ENCODE data around the gene CYP1A2. TPM values are rescaled to one million over a fixed set of nuclear protein-coding genes. Genes with fewer than 3 reads are reported as not detected.

Gene CYP1A2
- total and polyA plus RNA-seq, 9 of the 15 experiments (the other 6 are each of a cell fraction or from before 2014, with no cell fraction given) = not detected

DNA sequence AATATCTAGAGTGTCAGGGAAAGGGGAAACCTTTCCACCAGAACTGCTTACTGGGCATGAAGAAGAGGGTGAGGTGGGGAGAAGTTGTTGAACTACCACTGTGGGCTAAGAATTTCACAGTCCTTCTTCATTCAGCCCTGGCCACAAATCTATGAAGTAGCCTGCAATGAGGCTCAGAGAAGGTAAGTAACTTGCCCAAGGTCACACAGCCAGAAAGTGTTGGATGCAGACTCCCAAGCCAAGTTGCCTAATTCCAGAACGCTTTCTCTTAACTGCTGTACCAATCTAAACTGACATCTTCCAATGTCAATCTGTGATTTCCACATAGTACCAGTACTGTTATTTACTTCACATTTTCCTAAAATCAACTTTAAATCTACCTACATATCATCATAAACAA, 25.5 kb upstream of the CYP1A2 start:
- POLR2A ChIA-PET = interaction anchor here (0.6 kb wide), 1 partner anchor 729 kb away, joined by 4 read pairs; the partner anchor contains the start of gene PML
- Histone ChIP-seq H3K4me3 (no peak overlapping the region), H3K9me3 (replicated peaks; ENCODE audit: control insufficient read depth, insufficient read depth, low read depth, low read length) (no peaks in the 10 kb centered on the region), H4K20me1 (replicated peaks; ENCODE audit: control insufficient read depth, insufficient read depth, low read length) (no peaks in the 10 kb centered on the region), H3K9me1 (ENCODE audit: control insufficient read depth, insufficient read depth, low read length) (no peaks in the 10 kb centered on the region), H3K79me2 (ENCODE audit: control insufficient read depth, insufficient read depth, low read length) (no peaks in the 10 kb centered on the region), H3K4me2 (ENCODE audit: insufficient read depth, low read length) (no peak overlapping the region), H3K27me3 (ENCODE audit: control insufficient read depth in 2 of 2, insufficient read depth in 2 of 2, low read length in 2 of 2) (peaks cover 41 to 78% of the 10 kb centered on the region in 2 experiments), H3K27ac (ENCODE audit: extremely low read depth, low read depth, low read length) (no peak overlapping the region), H3K4me1 (replicated peaks in 1 of 2; ENCODE audit: control insufficient read depth in 2 of 2, insufficient read depth in 2 of 2, low read length in 2 of 2) (peaks cover 5 to 19% of the 10 kb centered on the region in 2 experiments; a peak in 2 of 5 replicates), H3K36me3 (ENCODE audit: control insufficient read depth, insufficient read depth, low read length) (no peaks in the 10 kb centered on the region), H2AFZ (ENCODE audit: low read depth, low read length) (no peak overlapping the region), H3K9ac (ENCODE audit: insufficient read depth in 1 of 2, low read depth in 2 of 2, low read length in 2 of 2) (no peak overlapping the region)
- BruUV-seq (replicated peaks) = no TSS peak
- ATAC-seq (no peak), DNase-seq (ENCODE audit: extremely low read depth in 1 of 4, low spot score in 3 of 4) (no peak), FAIRE-seq (peak; percentile 23)
- 0% methylated on average over 1 of the region's 1 CpG for WGBS (ENCODE audit: insufficient coverage, low coverage, missing lambda C conversion rate)
- intact Hi-C loops (cut with micrococcal nuclease) (no loop called here), in situ Hi-C loops (cut with MboI) (no loop called here)
- CTCF ChIA-PET (ENCODE audit: low intra/inter-chr PET ratio) = no interaction called here
- TF ChIP-seq BRD4 (IDR thresholded peaks at IDR 0.05) = no peak
- TF ChIP-seq, protein P1, sequence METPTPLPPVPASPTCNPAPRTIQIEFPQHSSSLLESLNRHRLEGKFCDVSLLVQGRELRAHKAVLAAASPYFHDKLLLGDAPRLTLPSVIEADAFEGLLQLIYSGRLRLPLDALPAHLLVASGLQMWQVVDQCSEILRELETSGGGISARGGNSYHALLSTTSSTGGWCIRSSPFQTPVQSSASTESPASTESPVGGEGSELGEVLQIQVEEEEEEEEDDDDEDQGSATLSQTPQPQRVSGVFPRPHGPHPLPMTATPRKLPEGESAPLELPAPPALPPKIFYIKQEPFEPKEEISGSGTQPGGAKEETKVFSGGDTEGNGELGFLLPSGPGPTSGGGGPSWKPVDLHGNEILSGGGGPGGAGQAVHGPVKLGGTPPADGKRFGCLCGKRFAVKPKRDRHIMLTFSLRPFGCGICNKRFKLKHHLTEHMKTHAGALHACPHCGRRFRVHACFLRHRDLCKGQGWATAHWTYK (CRISPR knock-in tag; IDR thresholded peaks at IDR 0.05) = no peak
- no peak for TF ChIP-seq ZSCAN32 (CRISPR knock-in tag; IDR thresholded peaks at IDR 0.05)
- TF ChIP-seq ZNF589 (CRISPR knock-in tag; IDR thresholded peaks at IDR 0.05; ENCODE audit: low read depth) = no peak
- TF ChIP-seq, protein P2, sequence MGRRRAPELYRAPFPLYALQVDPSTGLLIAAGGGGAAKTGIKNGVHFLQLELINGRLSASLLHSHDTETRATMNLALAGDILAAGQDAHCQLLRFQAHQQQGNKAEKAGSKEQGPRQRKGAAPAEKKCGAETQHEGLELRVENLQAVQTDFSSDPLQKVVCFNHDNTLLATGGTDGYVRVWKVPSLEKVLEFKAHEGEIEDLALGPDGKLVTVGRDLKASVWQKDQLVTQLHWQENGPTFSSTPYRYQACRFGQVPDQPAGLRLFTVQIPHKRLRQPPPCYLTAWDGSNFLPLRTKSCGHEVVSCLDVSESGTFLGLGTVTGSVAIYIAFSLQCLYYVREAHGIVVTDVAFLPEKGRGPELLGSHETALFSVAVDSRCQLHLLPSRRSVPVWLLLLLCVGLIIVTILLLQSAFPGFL (CRISPR knock-in tag; IDR thresholded peaks at IDR 0.05) = no peak
- no peak for TF ChIP-seq ARID2 (IDR thresholded peaks at IDR 0.05)
- peak in 1 of 2 experiments; percentile 26; a peak in 1 of 4 replicates for TF ChIP-seq KDM1A (IDR thresholded peaks at IDR 0.05)
- no peak for TF ChIP-seq ILF3 (IDR thresholded peaks at IDR 0.05; ENCODE audit: borderline replicate concordance)
- TF ChIP-seq, protein P3, sequence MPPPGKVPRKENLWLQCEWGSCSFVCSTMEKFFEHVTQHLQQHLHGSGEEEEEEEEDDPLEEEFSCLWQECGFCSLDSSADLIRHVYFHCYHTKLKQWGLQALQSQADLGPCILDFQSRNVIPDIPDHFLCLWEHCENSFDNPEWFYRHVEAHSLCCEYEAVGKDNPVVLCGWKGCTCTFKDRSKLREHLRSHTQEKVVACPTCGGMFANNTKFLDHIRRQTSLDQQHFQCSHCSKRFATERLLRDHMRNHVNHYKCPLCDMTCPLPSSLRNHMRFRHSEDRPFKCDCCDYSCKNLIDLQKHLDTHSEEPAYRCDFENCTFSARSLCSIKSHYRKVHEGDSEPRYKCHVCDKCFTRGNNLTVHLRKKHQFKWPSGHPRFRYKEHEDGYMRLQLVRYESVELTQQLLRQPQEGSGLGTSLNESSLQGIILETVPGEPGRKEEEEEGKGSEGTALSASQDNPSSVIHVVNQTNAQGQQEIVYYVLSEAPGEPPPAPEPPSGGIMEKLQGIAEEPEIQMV (tag; conservative IDR thresholded peaks at IDR 0.05; ENCODE audit: low read depth) = no peak
- TF ChIP-seq, protein P4, sequence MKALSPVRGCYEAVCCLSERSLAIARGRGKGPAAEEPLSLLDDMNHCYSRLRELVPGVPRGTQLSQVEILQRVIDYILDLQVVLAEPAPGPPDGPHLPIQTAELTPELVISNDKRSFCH (CRISPR knock-in tag; IDR thresholded peaks at IDR 0.05) = no peak
- TF ChIP-seq, protein P4 (tag; IDR thresholded peaks at IDR 0.05) = no peak
- TF ChIP-seq MEIS2 (IDR thresholded peaks at IDR 0.05; ENCODE audit: partially characterized antibody) = no peak
- TF ChIP-seq CAMTA2 (CRISPR knock-in tag; conservative IDR thresholded peaks at IDR 0.05) = no peak
- TF ChIP-seq SPI1 (IDR thresholded peaks at IDR 0.05; ENCODE audit: borderline replicate concordance, low read depth, low read length) = no peak
- no peak for TF ChIP-seq PHB (CRISPR knock-in tag; IDR thresholded peaks at IDR 0.05)
- no peak for TF ChIP-seq SIN3A (IDR thresholded peaks at IDR 0.05; ENCODE audit: borderline replicate concordance in 2 of 2, control insufficient read depth in 1 of 2, low read depth in 2 of 2, low read length in 2 of 2)
- TF ChIP-seq SOX6 (IDR thresholded peaks at IDR 0.05) = no peak
- TF ChIP-seq ZFP36 (IDR thresholded peaks at IDR 0.05; ENCODE audit: low read depth, low read length, partially characterized antibody) = peak; percentile 69

All from K562 (cell line).